Cardiac fibroblast (primary cell): ENCODE data around the gene RDX.
"Not testable (repeated sequence)": the region's sequence is repeated elsewhere in the genome, so short reads cannot be mapped to it uniquely, and the experiment has no call there.

Source experiments
- DNase-seq, 2 donors: peaks; one replicate each; pipeline versions ENCODE4 v3.0.0 to v3.0.0-alpha.2; 2010; ENCODE audit warnings: low read depth in 2 of 2
- H3K4me3 ChIP-seq, 2 donors: replicated peaks in 1 of 2; 1 replicate in 1 of 2; 2 replicates in 1 of 2; pipeline ENCODE4 v1.5.1; 2011; ENCODE audit warnings: low read depth in 2 of 2, low read length in 2 of 2, mild to moderate bottlenecking in 2 of 2, moderate library complexity in 1 of 2
- TF ChIP-seq, protein P1 (sequence below): IDR thresholded peaks from one replicate; pipeline ENCODE4 v1.5.1; 2011; ENCODE audit warnings: low read depth, mild to moderate bottlenecking, low read length, inconsistent platforms

The RDX gene

DNA sequence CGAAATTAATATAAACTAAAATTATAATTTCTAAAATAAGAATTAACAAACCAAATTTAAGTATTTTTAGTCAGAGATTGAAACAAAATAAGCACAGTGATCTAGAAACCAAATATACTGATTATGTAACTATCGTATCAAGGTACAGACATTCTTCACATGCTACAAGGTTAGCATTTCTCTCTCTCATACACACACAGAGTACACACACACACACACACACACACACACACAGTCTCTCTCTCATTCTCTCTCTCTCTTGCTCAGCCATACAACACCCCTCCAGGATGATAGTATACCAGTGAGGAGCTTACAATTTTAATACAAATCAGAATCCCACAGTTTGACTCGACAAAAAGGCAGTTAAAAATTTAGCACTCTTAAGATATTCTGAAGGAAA lies 66.0 kb downstream of the RDX start:
- no peak overlapping the region for H3K4me3 ChIP-seq
- no peak for DNase-seq
- TF ChIP-seq, protein P1, sequence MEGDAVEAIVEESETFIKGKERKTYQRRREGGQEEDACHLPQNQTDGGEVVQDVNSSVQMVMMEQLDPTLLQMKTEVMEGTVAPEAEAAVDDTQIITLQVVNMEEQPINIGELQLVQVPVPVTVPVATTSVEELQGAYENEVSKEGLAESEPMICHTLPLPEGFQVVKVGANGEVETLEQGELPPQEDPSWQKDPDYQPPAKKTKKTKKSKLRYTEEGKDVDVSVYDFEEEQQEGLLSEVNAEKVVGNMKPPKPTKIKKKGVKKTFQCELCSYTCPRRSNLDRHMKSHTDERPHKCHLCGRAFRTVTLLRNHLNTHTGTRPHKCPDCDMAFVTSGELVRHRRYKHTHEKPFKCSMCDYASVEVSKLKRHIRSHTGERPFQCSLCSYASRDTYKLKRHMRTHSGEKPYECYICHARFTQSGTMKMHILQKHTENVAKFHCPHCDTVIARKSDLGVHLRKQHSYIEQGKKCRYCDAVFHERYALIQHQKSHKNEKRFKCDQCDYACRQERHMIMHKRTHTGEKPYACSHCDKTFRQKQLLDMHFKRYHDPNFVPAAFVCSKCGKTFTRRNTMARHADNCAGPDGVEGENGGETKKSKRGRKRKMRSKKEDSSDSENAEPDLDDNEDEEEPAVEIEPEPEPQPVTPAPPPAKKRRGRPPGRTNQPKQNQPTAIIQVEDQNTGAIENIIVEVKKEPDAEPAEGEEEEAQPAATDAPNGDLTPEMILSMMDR = no peak

DNA sequence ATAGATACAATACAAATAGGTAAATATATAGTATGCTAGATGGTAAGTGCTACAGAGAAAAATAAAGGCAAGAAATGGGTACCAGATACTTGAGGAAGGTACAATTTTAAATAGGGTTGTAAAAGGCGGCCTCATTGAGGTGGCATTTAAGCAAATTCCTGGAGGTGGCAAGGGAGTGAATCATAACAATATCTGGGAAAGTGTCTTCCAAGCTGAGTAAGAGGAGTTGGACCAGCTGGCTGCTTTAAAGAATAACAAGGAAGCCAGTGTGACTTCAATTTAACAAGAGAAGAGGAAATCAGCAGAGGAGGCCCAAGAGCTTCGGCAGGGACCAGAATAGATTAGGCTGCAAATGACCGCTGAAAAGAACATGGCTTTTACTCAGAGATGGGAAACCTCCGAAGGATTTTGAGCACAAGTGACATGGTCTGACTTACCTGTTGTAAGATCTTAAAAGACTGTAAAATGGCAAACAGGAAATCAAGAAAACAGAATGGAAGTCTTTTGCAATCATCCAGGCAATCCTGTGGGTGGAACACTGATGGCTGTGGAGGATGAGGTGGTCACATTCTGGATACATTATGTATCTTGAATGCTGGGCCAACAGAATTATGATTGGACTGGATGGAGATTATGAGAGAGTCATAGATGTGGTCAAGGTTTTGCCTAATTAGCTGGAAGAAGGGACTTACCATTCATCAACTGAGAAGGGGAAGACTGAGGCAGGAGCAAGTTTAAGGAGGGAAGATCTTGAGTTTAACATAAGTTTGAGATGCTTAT lies 77.2 kb downstream of the RDX start:
- DNase-seq = peak; percentile 38 to 66
- H3K4me3 ChIP-seq = no peak overlapping the region
- TF ChIP-seq, protein P1 = no peak

DNA sequence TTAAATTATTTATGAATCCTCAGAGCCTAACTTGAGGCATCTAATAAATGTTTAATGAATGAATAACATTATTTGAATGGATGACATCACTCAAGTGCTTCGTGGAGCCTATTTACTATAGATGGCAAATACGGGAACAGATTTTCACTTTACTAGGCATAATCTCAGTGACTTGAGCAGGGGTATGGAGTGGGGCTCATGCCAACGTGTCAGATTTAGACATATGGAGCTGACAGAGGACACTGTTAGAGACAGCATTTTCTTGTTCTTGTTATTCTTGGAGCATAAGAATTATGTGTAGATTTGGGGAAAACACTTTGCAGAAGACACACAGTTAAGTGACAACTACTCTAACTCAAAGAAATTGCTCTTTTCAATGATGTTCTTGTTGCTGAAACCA lies 78.5 kb downstream of the RDX start:
- no peak for DNase-seq
- no peak overlapping the region for H3K4me3 ChIP-seq
- TF ChIP-seq, protein P1 = no peak

DNA sequence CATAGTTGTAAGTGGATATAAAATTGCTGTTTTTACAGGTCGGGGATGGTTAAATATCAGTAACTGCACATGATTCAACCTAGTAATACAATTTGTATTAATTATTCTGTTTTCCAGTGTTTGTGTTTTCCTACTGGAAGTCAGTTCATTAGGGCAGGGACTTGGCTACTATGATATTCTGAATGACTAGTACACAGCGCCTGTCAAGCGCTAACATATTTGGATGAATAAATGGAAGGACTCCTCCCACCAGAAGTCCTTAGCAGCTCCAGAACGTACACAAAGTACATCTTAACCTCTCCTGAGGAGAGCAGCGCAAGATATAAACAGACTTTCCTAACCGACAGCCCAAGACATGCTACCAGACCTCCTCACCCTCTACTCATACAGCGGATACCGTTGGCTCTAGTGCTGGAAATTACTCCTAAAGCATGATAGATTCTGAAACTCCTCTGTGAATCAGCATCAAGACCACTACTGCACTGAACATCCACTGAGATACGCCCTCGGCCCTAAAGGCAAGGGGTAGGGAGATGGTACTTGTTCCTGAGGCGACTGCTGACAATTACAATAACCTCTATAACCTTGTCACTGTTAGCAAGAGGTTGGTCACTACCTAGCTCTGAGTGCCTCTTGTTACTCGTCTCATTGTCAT lies 79.1 kb downstream of the RDX start:
- TF ChIP-seq, protein P1 = no peak
- no peak for DNase-seq

DNA sequence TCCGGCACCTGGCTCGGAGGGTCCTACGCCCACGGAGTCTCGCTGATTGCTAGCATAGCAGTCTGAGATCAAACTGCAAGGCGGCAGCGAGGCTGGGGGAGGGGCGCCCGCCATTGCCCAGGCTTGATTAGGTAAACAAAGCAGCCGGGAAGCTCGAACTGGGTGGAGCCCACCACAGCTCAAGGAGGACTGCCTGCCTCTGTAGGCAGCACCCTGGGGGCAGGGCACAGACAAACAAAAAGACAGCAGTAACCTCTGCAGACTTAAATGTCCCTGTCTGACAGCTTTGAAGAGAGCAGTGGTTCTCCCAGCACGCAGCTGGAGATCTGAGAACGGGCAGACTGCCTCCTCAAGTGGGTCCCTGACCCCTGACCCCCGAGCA lies 87.1 kb downstream of the RDX start:
- DNase-seq, H3K4me3 ChIP-seq: not testable (repeated sequence)

More for the DNA sequence above, 79.1 kb downstream of the RDX start:
- no peak overlapping the region for H3K4me3 ChIP-seq

DNA sequence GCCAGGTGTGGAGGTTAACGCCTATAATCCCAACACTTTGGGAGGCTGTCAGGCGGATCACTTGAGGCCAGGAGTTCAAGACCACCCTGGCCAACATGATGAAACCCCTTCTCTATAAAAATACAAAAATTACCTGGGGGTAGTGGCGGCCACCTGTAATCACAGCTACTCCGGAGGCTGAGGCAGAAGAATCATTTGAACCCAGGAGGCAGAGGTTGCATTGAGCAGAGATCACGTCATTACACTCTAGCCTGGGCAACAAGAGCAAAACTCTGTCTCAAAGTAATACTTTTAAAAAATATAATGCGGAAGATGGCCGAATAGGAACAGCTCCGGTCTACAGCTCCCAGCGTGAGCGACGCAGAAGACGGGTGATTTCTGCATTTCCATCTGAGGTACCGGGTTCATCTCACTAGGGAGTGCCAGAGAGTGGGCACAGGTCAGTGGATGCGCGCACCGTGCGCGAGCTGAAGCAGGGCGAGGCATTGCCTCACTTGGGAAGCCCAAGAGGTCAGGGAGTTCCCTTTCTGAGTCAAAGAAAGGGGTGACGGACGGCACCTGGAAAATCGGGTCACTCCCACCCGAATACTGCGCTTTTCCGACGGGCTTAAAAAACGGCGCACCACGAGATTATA lies 87.6 kb downstream of the RDX start:
- DNase-seq = not testable (repeated sequence)

DNA sequence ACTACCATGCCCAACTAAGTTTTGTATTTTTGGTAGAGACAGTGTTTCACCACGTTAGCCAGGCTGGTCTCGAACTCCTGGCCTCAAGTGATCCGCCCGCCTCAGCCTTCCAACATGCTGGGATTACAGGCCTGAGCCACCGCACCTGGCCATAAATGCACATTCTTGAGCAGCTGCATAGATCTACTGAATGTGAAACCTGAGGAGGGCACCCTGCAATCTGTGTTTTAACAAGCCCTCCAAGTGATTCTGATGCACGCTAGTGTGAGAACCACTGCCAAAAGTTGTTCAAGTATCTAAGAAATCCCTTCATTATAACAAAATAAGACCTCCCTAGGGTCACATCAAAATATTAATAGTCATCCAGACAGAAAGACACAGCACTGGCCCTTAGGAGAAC lies 89.3 kb downstream of the RDX start:
- TF ChIP-seq, protein P1 = no peak
- DNase-seq = no peak
- no peak overlapping the region for H3K4me3 ChIP-seq

More for the DNA sequence above, 87.6 kb downstream of the RDX start:
- peak overlapping the region in 1 of 2 donors; percentile 10 for H3K4me3 ChIP-seq
